CD4-positive, alpha-beta T cell (primary cell): ENCODE data around the gene SLC5A6. TPM values are rescaled to one million over a fixed set of nuclear protein-coding genes. Genes with fewer than 3 reads are reported as not detected.
A peak's percentile ranks its signal among the peaks of the same experiment; 100 is the strongest.

Experiments
- ATAC-seq: fragments of 200-7000 bp; cut with Tn5 transposase; one replicate; pipeline ENCODE4 v1.10.0; 2022; ENCODE audit warnings: mild to moderate bottlenecking; ENCODE audit not compliant: poor library complexity
- CTCF ChIA-PET: fragments of 350-600 bp; sonication (Branson Sonifier 250); formaldehyde crosslinking; loops from one replicate; lab custom pipeline; 2021; ENCODE audit warnings: antibody characterized with exemption, inconsistent platforms; lab: Charles Lee
- POLR2A ChIA-PET: fragments of 350-600 bp; sonication (Branson Sonifier 250); formaldehyde crosslinking; loops from one replicate; lab custom pipeline; 2021; ENCODE audit warnings: antibody characterized with exemption, inconsistent platforms; lab: Charles Lee
- DNase-seq, 14 experiments: peaks; one replicate each; pipeline ENCODE4 v3.0.0-alpha.2; 2013 to 2020; ENCODE audit warnings: mixed read lengths in 2 of 14
- H3K27ac ChIP-seq, 2 donors: one replicate each; pipeline versions ENCODE4 v1.5.1 to v1.7.0; 2013; ENCODE audit warnings: low read length in 2 of 2, low read depth in 1 of 2, mild to moderate bottlenecking in 1 of 2
- H3K27me3 ChIP-seq, 2 experiments: 1 replicate in 1 of 2; 2 replicates in 1 of 2; pipeline versions ENCODE4 v1.6.1 to v1.7.0; 2013; ENCODE audit warnings: low read length in 2 of 2, control low read depth in 1 of 2, mild to moderate bottlenecking in 1 of 2, moderate library complexity in 1 of 2; ENCODE audit not compliant: insufficient read depth in 2 of 2, control insufficient read depth in 1 of 2
- H3K36me3 ChIP-seq: one replicate; pipeline ENCODE4 v1.6.1; 2013; ENCODE audit warnings: low read length, control low read depth; ENCODE audit not compliant: insufficient read depth
- H3K4me1 ChIP-seq: one replicate; pipeline ENCODE4 v1.6.1; 2013; ENCODE audit warnings: low read length, control low read depth; ENCODE audit not compliant: insufficient read depth
- H3K4me3 ChIP-seq: one replicate; pipeline ENCODE4 v1.5.1; 2013; ENCODE audit warnings: mild to moderate bottlenecking, low read length, moderate library complexity
- H3K9me3 ChIP-seq, 2 experiments: 1 replicate in 1 of 2; 2 replicates in 1 of 2; pipeline versions ENCODE4 v1.6.1 to v1.7.0; 2013; ENCODE audit warnings: low read length in 2 of 2, mild to moderate bottlenecking in 2 of 2, control low read depth in 1 of 2, moderate library complexity in 1 of 2; ENCODE audit not compliant: control insufficient read depth in 1 of 2, insufficient read depth in 1 of 2
- H3K27ac Mint-ChIP-seq: one replicate; pipeline ENCODE4 v1.8.0; 2020; ENCODE audit warnings: mixed read lengths
- H3K27me3 Mint-ChIP-seq: one replicate; pipeline ENCODE4 v1.8.0; 2021; ENCODE audit warnings: mixed read lengths
- H3K36me3 Mint-ChIP-seq: one replicate; pipeline ENCODE4 v1.8.0; 2021; ENCODE audit warnings: low read depth, mixed read lengths
- H3K4me1 Mint-ChIP-seq: one replicate; pipeline ENCODE4 v1.8.0; 2021; ENCODE audit warnings: low read depth, mixed read lengths
- H3K4me3 Mint-ChIP-seq: one replicate; pipeline ENCODE4 v1.8.0; 2020; ENCODE audit warnings: mild to moderate bottlenecking, mixed read lengths
- H3K9me3 Mint-ChIP-seq: one replicate; pipeline ENCODE4 v1.8.0; 2020; ENCODE audit warnings: mixed read lengths
- CTCF ChIP-seq: fragments of 200-600 bp; IDR thresholded peaks from one replicate; pipeline ENCODE4 v1.8.0; 2022; ENCODE audit warnings: antibody characterized with exemption, mild to moderate bottlenecking
- intact Hi-C, 2 experiments: fragments of 100-400 bp; cut with DNase I in 1 of 2; cut with micrococcal nuclease in 1 of 2; formaldehyde crosslinking; loops; one replicate each; pipeline versions ENCODE4 v1.15.1 to v1.9.0; 2023 to 2025; cut with DNase I, micrococcal nuclease
- polyA plus RNA-seq, 2 donors: library from polyadenylated mRNA; unstranded; fragments of 120-200 nt; gene quantifications; one replicate each; pipeline ENCODE4 v1.2.1, GENCODE V29; 2013
- total RNA-seq, 174 experiments: library from RNA in 2 of 174; stranded (reverse) in 2 of 174; gene quantifications; one replicate each; pipeline ENCODE4 v1.2.3 and lab custom pipeline; 2021 to 2026

SLC5A6 gene
- 100 to 1,000 TPM; 196 to 207 TPM for total RNA-seq
- polyA plus RNA-seq (2013, experiment 1 of 2): 18.0 TPM
- 18.4 TPM for polyA plus RNA-seq (2013, experiment 2 of 2)
- 28.6 to 367 (median 52.4) reads per million in 172 experiments for total RNA-seq (lab: John Stamatoyannopoulos, UW)

- peak; percentile 76 to 95 (median 86) for DNase-seq
- H3K27ac Mint-ChIP-seq: peak within 1 kb of the TSS; percentile 98
- no peaks in the 10 kb centered on the region for H3K27me3 Mint-ChIP-seq
- Histone ChIP-seq H3K9me3 (no peaks in the 10 kb centered on the region), H3K4me1 (peaks cover 26% of the 10 kb centered on the region), H3K4me3 (peak within 1 kb of the TSS; percentile 78), H3K27me3 (no peaks in the 10 kb centered on the region), H3K27ac (peak within 1 kb of the TSS; percentile 96 to 97), H3K36me3 (peaks cover 24% of the 10 kb centered on the region)
- H3K36me3 Mint-ChIP-seq: peaks cover 71% of the 10 kb centered on the region
- TF ChIP-seq CTCF: no peak
- ATAC-seq: peak; percentile 83
- POLR2A ChIA-PET: interaction anchor here (0.5 to 3.2 kb wide), 14 partner anchors 25 to 678 kb away, joined by 3 to 19 read pairs (median 4); partner anchors contain the start of genes AGBL5, CENPA, KHK and OST4
- no peaks in the 10 kb centered on the region for H3K9me3 Mint-ChIP-seq
- peak within 1 kb of the TSS; percentile 98 for H3K4me3 Mint-ChIP-seq
- intact Hi-C loops: loop anchor here (1.0 to 10.0 kb wide), 14 partner anchors 53 to 1337 kb away; partner anchors contain the start of genes PREB (in 2 of the 2), AGBL5 (in 1 of the 2), ASXL2 (in 1 of the 2) and CENPA (in 1 of the 2)
- CTCF ChIA-PET: interaction anchor here (1.1 kb wide), 1 partner anchor 43 kb away, joined by 3 read pairs; no protein-coding TSS in a partner anchor
- H3K4me1 Mint-ChIP-seq: peaks cover 40% of the 10 kb centered on the region
These were observed at the start of gene SLC5A6, which contains the start of gene ATRAID for GRCh38 chr2:27211943-27212625. Gene SLC5A6 (minus strand): TSS chr2:27212268. CDS start chr2:27207650, 4,618 bp downstream. Gene ATRAID (plus strand): TSS chr2:27212041. CDS start chr2:27212369, 328 bp downstream.

- H3K4me3 Mint-ChIP-seq: peak overlapping the region; percentile 88
- no peak overlapping the region for H3K27ac Mint-ChIP-seq
- no peak overlapping the region for H3K4me3 ChIP-seq
- H3K36me3 Mint-ChIP-seq: no peaks in the 10 kb centered on the region
- peaks cover 62% of the 10 kb centered on the region for H3K27me3 Mint-ChIP-seq
- ChIA-PET CTCF (no interaction called here), POLR2A (no interaction called here)
- H3K4me1 ChIP-seq: peaks cover 42% of the 10 kb centered on the region
- H3K9me3 Mint-ChIP-seq: no peaks in the 10 kb centered on the region
- ATAC-seq (no peak), DNase-seq (no peak)
- no peak for TF ChIP-seq CTCF
- no peak overlapping the region for H3K27ac ChIP-seq
- peaks cover 0 to 15% of the 10 kb centered on the region in 2 experiments for H3K9me3 ChIP-seq
- peaks cover 26% of the 10 kb centered on the region for H3K4me1 Mint-ChIP-seq
- H3K27me3 ChIP-seq: peaks cover 68 to 81% of the 10 kb centered on the region in 2 experiments
- H3K36me3 ChIP-seq: no peaks in the 10 kb centered on the region
- intact Hi-C loops: loop anchor here in 1 of 2 experiments (10.0 kb wide), 1 partner anchor 47 kb away; the partner anchor contains the start of genes ATRAID, CAD and SLC5A6
These were observed 49.3 kb upstream of the SLC5A6 start for GRCh38 chr2:27261241-27261925.

GRCh38 chr2:27258051-27258450 lies 46.0 kb upstream of the SLC5A6 start:
- H3K4me3 Mint-ChIP-seq: no peak overlapping the region
- H3K9me3 Mint-ChIP-seq: no peaks in the 10 kb centered on the region
- Histone ChIP-seq H3K4me1 (peaks cover 18% of the 10 kb centered on the region), H3K4me3 (no peak overlapping the region), H3K9me3 (peaks cover 0 to 9% of the 10 kb centered on the region in 2 experiments), H3K36me3 (no peaks in the 10 kb centered on the region), H3K27me3 (peaks cover 52 to 81% of the 10 kb centered on the region in 2 experiments), H3K27ac (no peak overlapping the region)
- intact Hi-C loops: no loop called here
- ATAC-seq (no peak), DNase-seq (no peak)
- H3K4me1 Mint-ChIP-seq: peaks cover 13% of the 10 kb centered on the region
- no peak for TF ChIP-seq CTCF
- H3K27ac Mint-ChIP-seq: no peak overlapping the region
- CTCF ChIA-PET: no interaction called here
- peaks cover 67% of the 10 kb centered on the region for H3K27me3 Mint-ChIP-seq
- no peaks in the 10 kb centered on the region for H3K36me3 Mint-ChIP-seq
- POLR2A ChIA-PET: no interaction called here
